ENCODE data around the gene CHGA.

CHGA gene

DNA sequence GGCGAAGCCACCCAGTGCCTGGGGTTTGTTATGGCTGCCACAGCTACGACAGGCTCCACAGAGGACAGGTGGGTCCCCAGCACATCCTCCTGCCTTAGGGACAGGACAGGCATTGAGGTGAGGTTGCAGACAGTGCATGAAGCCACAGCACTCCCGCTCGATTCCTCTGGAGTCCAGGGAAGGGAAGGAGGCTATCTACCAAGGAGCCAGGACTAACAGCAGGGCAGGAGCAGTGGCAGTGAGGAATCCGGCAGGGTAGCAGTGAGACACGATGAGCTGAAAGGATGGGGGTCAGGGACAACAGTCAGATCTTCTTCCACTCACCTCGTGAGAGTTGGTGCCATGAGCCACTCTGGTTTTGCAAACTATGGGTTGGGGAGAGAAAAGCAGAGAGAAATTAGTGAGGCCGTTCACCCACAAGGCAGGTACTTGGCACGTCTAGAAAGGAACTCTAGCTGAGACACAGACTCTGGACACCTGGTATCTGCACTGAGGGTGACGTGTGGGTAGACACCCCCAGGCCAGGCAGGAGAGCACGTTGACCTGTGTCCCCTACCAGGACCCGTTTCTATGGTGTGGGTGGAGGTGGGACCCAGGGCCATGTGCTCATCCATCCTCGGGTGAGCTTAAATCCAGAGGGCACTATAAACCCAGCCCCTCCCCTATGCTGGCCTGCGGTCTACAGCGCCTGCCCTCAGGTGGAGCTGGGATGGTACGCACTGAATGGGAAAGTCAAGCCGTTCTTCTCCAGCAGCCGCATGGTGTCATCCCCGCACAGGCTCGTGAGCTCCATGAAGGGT is 39.3 kb downstream of the CHGA start:
- DNase-seq, result no peak

DNA sequence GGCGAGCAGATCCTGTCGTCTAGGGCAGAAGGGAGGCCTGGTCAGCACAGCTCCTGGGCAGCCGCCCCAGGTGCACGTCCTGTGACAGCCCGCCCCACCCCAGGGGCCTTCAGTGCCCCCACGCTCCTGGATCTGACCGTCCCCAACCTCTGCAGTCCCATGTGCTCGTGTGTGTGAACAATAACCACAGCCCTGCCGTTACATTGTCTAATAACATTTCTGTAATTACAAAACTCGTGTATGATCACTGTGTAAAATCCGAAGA is 39.8 kb downstream of the CHGA start:
- no peak for DNase-seq

DNA sequence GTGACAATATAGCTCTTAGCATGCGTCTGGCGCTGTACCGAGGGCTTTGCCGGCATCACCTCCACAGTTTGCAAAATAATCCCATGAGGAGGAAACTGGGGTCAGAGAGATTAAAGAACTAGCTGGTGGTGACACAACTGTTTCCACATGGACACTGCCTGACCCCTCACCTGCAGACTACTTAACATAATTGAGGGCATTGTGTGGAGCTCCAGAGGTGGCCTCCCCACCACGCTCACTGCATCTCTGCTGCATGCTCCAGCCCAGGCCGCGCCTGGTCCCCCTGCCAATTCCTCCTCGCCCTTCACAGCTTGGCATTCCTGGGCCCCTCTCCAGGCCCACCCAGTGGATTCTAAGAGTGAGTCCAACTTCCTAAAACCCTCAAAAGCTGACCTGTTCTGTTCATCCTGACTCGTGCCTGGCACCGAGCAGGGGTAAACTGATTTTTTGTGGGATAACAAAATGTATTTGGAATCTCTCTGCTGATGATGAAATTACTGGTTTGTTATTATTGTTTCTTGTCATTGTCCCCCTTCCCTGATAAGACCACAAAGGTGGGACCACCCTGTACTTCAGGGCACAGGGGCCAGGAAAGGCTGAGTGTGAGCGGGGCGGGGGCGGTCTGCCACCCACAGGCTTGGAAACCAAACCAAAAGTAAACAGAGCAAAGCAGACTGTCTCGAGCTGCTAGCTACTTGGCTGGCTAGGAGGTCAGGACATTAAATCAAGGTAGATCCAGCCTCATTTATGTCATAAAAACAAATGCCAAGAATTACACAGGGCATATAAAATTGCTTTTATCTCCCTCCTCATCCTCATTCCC is 40.6 kb downstream of the CHGA start:
- DNase-seq, result no peak

DNA sequence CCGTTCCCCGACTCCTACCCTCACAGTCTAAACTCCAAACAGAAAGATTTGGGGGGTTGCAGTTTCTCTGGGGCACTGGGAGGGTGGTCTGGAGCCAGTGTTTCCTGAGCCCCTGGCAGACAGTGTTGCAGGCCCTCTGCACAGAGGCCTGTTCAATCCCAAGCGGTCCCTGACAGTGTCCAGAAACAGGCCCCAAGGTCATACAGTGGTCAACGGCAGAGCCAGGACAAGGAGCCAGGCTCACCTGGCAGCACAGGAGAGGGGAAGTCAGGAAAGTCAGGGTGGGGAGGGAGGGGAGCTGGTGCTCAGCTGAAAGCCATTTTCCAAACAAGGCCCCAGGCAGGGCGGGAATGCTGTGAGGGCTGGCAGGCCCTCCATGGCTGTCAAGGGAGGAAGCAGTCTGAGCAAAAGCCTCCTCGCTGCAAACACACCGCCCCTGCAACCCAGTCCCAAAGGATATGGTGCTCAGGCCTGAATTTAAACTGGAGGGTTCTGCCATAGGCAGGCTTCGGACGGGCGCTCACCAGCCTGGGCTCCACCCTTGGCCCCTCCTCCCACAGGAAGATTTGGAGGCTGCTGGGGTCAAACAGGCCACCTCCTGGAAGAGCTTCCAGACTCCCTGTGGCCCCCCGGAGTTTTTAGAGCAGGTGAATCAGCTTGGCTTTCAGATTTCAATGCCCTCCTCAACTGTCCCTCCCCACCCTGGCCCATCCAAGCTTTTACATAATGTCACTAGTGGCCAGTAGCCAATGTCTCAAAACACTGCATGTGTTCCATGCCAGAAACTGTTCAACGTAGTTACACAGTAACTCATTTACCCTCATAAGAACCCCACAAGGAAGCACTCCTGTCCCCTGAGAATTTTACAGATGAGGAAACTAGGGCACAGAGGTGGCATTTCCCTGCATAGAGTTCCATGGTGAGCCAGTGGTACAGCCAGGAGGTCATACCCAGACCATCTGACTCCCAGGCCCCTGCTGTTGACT is 41.5 kb downstream of the CHGA start:
- DNase-seq, result no peak

DNA sequence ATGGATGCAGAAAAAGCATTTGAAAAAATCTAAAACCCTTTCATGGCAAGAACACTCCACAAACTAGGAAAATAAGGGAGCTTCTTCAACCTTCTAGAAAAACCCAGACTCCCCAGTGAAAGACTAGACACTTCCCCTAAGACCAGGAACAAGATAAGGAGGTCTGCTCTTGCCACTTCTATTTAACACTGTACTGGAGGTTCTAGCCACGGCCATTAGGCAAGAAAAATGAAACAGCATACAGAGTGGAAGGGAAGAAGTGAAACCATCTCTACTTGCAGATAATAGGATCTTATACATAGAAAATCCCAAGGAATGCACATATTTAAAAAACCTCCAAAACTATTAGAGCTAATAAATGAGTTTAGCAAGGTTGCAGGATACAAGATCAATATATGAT is 42.3 kb downstream of the CHGA start:
- DNase-seq, result no peak

DNA sequence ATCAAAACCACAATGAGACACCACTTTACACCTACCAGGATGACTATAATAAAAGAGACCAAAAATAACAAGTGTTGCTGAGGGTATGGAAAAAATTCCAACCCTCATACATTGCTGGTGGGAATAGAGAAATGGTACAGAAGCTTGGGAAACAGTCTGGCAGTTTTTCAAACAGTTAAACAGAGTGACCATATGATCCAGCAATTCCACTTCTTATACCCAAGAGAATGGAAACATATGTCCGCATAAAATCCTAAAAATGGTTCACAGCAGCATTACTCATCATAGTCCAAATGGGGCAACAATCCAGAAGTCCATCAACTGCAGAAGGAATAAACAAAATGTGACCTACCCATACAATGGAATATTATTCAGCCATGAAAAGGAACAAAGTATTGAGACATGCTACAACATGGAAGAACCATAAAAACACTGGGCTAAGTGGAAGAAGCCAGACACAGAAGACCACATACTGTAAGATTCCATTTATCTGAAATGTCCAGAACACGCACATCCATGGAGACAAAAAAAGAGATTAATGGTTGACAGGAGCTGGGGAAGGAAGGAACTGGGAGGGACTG is 44.5 kb downstream of the CHGA start:
- no peak for DNase-seq

DNA sequence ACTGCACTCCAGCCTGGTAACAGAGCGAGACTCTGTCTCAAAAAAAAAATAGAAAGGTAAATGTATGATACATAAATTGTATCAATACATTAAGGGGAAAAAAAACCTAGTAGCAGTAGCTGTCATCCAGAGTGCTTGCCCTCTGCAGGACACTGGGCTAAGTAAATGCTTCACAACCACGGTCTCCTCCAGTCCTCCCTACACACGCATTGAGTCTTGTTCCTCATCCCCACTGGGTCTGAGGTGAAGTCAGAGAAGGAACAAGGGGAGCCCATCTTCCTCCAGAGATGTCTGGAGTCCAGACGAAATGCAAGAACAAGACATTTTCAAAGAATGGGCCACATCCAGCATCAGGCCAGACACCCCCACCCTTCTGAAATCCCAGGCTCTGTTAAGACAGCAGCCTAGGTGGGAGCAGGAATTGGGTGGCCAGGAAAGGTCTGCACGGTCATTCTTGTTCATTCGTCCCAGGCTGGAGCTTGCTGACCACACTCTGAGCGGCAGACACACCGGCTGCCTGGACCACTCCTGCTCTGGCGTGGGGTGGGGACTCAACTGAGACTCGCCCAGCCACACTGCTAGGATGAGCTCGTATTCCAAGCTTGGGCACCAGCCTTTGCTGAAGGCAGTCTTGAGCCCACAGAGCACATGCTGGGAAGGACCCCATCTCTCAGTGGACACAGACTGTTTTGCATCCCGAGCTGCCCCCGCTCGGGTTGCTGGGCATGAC is 45.5 kb downstream of the CHGA start:
- DNase-seq, result no peak

DNA sequence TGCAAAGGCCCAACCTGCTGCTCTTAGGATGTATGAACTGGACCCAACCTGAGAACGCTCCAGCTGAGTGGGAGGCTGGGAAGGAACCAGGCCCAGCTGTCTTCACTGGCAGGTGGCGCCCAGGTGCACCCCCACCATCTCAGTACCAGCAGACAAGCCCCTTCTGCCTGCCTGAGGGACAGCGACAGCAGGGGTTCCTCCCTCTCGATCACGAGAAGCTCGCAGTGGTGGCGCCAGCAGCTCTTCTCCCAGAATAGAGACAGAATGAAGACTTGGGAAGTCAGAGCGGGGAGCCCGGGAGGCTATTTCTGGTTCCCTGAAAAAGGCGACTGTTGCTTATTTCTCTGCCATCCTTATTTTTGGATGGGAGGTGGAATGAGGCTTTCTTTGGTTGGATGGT is 46.5 kb downstream of the CHGA start:
- no peak for DNase-seq

DNA sequence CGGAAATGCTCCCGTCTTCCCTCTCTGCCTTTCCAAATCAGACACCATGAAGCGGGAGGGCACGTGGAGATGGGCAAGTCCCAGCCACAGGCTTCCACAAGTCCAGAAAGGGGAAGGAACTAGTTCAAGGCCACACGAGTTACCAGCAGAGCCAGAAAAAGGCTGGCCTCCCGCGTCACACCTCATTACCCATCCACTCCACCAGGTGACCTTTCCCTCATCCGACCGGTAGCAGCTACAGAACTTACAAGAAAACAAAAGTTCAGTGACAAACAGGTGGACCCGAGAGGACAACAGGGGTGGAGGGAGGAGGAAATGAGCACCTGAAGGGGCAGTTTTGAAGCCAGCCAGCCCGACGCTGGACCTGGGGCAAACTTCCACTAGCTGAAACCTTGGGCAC is 46.9 kb downstream of the CHGA start:
- no peak for DNase-seq

DNA sequence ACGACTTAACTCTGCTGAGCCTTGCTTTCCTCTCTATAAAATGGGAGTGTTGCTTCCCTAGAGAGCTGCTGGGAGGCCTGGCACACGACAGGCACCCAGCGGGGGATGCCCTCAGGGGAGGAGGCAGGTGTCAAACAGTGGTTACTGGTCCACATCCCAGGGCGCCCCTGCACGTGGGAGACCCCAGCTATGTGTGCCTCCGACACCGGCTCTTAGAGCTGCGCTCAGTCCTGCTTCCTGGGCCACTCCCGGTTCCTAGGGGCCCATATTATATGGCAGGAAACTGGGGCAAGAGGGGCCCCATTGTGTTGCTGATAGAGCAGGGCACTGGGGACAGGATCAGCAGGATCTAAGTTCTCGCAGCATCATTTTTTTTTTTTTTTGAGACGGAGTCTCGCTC is 47.3 kb downstream of the CHGA start:
- DNase-seq, result no peak

DNA sequence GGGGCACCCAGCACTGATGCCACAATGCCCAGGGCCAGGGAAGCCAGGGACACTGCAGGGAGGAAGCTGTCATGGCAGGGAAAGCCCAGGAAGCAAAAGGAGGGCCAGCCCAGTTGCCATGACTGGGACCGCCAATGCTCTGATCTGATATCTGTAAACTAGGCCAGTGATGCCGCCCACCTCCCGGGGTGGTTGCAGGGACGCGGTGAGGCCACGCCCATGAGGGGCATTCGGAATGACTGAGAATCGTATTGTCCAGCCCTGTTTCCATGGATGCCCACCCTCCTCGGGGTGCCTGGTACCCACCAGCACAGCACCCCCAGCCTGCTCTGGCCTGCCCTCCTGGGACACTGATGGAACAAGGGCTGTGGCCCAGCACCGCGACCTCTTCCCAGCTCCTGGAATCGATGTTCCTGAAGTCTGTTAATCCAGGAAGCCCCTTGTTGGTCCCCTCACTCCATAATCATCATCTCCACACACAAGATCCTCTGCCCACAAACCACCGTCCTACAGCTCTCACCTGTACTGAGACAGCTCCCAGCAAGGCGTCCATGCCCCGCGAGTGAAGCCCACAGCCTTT is 48.7 kb downstream of the CHGA start:
- DNase-seq, result no peak

DNA sequence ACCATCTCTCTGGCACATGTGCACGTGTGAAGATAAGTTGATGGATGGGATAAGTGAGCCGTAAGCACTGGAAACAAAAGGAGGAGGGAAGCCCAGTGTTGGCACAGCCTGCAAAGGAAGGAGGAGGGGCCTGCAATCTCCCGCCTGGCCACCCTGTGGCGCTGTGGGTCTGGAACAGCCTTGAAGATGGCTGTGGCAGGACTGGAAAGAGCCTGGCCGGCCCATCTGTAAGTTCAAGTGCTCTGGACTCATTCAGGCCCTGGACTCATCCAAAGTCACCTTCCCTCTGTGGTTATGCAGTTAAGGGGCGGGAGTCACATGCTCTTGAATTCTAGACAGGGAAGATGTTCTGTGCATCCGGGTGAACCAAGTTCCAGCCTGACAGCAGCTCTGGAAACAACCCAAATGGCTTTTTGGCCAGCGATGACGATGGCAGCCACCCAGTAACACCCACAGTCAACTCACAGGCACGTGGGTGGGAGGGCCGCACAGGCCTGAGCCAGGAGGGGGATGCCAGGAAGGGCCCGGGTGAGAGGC is 50.4 kb downstream of the CHGA start:
- DNase-seq, result peak in 1 of 2 donors; percentile 20

DNA sequence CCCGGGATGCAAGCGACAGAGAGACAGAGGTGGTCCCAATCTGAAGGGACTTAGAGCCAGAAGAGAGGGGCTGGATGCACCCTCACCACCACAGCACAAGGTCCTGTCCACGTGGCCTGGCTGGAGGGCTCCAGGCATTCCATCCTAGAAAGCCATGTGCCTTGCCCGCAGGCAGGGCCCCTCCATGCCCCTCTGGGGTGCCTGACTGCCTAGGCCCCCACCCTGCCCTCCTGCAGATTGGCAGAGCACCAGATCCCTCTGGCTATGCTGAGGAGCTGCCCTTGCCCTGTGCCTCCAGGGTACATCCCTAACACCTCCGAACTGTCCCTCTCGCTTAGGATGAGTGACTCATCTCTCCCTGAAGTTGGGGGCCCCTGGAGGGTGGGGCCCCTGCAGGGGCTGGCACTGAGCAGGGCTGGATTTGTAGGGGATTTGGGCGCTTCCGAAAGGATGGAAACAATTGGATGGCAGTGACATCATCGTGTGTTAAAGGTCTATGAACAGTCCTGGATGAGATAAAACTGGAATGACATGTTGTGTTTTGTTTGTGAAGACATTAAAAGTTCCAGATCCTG is 50.9 kb downstream of the CHGA start:
- no peak for DNase-seq

DNA sequence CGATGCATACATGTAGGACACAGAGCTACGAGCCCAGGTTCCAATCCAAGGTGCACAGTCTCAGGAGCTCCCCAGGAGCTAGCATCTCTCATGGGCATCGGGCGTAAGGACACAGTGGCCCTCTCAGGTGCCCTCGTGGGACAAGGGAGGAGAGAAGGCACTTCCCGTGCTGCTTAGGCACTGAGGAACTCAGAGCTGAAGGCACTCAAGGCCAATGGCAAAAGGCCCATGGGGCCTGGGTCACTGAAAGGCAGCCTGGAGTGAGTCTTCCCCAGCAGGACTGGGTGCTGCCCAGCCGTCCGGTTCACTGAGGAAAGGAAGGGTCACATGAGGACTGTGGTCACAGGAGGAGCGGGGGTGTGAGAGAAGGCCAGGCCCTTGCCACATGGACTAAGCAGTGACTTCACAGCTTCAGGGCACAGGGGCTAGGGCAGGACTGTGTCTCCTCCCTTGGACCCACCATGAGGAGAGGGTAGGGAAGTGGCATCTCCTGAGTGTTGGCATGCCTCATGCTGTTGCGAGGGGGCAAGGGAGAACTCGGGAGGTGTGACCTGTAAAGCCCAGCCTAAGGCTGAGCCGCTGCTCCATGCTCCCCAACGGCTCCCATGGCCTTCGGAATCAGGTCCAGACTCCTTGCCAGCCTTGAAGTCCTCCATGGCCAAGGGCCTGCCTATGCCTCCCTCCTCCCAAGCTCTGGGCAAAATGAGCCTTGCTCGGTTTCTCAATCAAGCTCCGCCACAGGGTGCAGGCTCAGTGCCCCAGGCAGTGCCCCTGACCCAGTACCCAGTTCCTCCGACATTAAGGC is 51.8 kb downstream of the CHGA start:
- DNase-seq, result no peak

DNA sequence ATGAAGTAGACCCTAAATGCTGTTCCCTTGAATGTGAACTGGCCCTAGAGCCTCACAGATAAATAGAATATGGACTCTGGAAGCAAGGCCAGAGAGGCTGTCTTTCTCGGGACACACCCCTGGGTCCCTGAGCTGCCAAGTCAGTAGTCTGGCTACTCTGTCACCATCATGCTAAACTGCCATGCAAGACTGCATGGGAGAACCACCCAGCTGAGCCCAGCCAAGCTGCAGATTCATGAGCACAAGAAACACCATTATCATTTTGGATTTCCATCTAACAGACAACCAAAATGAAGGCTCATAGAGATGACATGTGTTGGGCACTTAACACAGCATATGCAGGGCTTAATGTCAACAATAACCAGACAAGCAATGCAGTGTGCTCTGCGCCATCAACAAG is 53.3 kb downstream of the CHGA start:
- DNase-seq, result no peak

DNA sequence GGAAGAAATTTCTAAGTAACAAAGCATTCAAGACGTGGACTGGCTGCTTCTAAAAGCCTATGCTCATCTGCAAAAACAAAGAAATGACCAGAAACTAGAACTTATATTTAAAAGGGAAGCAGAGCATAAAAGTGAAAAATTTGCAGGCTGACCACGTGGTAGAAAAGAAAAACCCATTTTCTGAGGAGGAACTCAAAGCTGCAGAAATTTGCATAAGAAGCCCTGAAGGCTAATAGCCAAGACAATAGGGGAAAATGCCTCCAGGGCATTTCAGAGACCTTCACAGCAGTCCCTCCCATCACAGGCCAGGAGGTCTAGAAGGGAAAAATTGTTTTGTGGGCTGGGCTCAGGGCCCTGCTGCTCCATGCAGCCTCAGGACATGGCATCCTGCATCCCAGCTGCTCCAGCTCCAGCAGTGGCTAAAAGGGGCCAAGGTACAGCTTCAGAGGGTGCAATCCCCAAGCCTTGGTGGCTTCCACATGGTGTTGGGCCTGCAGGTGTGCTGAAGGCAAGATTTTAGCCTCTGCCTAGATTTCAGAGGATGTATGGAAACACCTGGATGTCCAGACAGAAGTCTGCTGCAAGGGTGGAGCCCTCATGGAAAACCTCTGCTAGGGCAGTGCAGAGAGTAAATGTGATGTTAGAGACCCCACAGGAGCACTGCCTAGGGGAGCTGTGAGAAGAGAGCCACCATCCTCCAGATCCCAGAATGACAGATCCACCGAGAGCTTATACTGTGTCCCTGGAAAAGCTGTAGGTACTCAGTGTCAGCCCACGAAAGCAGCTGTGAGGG is 55.5 kb downstream of the CHGA start:
- DNase-seq, result no peak

DNA sequence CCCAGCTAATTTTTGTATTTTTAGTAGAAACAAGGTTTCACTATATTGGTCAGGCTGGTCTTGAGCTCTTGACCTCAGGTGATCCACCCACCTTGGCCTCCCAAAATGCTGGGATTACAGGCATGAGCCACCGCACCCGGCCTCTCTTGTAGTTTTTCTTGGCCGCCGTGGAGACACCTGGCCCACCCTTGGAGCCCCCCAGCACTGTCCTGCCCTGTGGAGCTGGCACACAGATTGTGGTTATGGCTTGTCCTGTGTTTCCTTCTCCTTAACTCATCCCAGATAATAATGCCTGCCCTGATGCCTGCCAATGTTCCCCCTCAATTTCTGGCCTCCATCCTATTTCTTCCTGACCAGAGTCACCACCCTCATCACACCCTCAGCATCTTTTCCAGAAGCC is 57.9 kb downstream of the CHGA start:
- no peak for DNase-seq

DNA sequence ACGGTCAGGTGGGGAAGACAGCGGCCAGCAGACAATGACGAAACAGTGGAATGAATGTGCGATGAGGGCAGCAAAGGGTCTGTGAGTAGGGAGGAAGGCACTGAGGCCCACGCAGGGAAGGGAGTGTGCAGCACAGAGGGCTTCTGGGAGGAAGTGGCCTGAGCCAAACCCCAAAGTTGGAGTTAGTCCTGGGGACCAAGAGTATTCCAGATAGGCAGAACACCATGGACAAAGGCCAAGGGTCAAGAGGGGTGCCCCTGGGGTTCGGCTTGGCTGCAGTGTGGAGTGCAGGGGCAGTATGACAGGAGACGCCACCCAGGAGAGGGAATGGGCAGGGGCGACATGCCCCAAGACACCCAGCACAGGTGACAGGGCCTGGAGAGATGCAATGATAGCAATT is 58.8 kb downstream of the CHGA start:
- no peak for DNase-seq

DNA sequence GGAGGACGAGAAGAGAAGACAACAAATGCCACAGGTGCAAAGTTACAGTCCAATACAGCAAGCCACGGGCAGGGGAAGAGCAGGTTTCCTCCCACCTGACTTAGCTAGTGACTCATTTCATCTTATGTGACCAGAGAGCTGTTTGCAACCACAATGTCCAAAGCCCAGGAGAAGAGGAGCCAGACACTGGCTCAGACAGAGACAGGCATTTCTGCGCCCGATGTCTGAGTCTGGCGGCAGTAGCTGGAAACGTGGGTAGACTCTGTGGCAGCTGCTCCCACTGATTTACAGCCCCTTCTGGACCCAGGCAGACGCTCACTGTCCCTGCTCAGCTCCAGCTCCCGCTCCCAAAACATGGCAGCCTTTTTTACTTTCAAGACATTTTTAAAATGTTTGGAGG is 60.0 kb downstream of the CHGA start:
- no peak for DNase-seq
